Measurements from ENCODE around the gene GDF7.

DNA sequence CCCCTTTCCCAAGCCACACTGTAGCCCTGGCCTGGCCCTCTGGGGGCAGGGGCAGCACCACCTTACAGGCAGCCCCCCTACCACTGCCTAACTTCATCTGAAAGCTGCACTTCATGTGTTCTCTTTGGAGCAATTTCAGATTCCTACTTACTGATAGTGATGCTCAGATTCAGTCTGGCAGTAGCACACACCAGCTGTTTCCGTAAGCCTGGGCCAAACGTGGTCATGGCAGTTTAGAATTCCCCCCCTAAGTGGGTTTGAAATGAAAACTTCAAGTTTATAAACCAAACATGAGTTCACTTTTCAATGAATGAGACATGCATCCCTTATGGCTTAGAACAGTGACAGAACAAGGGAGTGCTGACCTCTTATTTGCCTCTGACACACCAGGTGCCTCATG lies 29.4 kb downstream of the GDF7 start:
- TF ChIP-seq, protein P1, sequence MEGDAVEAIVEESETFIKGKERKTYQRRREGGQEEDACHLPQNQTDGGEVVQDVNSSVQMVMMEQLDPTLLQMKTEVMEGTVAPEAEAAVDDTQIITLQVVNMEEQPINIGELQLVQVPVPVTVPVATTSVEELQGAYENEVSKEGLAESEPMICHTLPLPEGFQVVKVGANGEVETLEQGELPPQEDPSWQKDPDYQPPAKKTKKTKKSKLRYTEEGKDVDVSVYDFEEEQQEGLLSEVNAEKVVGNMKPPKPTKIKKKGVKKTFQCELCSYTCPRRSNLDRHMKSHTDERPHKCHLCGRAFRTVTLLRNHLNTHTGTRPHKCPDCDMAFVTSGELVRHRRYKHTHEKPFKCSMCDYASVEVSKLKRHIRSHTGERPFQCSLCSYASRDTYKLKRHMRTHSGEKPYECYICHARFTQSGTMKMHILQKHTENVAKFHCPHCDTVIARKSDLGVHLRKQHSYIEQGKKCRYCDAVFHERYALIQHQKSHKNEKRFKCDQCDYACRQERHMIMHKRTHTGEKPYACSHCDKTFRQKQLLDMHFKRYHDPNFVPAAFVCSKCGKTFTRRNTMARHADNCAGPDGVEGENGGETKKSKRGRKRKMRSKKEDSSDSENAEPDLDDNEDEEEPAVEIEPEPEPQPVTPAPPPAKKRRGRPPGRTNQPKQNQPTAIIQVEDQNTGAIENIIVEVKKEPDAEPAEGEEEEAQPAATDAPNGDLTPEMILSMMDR (IDR thresholded peaks at IDR 0.05): no peak
- TF ChIP-seq POLR2A (IDR thresholded peaks at IDR 0.05): no peak
